HepG2 (cell line): ENCODE measurements around the gene RASSF4. TPM values are rescaled to one million over a fixed set of nuclear protein-coding genes. Genes with fewer than 3 reads are reported as not detected.
A peak's percentile ranks its signal among the peaks of the same experiment; 100 is the strongest.

Experiments
- ATAC-seq: fragments of 200-7000 bp; cut with Tn5 transposase; 3 replicates; pipeline ENCODE4 v1.9.1; 2020; ENCODE audit warnings: mild to moderate bottlenecking, moderate library complexity
- BruUV-seq: library from RNA; stranded (reverse); fragments of 400-500 nt; replicated peaks from 2 replicates; lab custom pipeline; 2021; lab: Mats Ljungman, UMichigan
- CTCF ChIA-PET: fragments of 300-600 bp; formaldehyde crosslinking; extraction: SDS; loops from one replicate; lab custom pipeline; 2021; ENCODE audit warnings: low total read pairs, inconsistent platforms, low intra/inter-chr PET ratio; lab: Yijun Ruan, JAX
- POLR2A ChIA-PET: fragments of 350-600 bp; sonication (Branson Sonifier 250); formaldehyde crosslinking; loops from one replicate; lab custom pipeline; 2020; ENCODE audit warnings: antibody characterized with exemption, inconsistent platforms; lab: Yijun Ruan, JAX
- DNase-seq: peaks from one replicate; pipeline ENCODE4 v3.0.0-alpha.2; 2015; ENCODE audit warnings: low spot score
- FAIRE-seq: peaks from 3 replicates; lab custom pipeline; 2011; peaks lifted over from hg19 to GRCh38; lab: Jason Lieb, UNC
- H2AFZ ChIP-seq: one replicate; pipeline ENCODE4 v1.6.1; 2011; ENCODE audit warnings: low read length, inconsistent platforms
- H3K27ac ChIP-seq: fragments of 300-600 bp; 3 replicates; pipeline ENCODE4 v1.8.0; 2011; ENCODE audit warnings: mixed run types, mild to moderate bottlenecking, mixed read lengths, low read length, inconsistent platforms; ENCODE audit not compliant: insufficient read depth; ENCODE audit errors: extremely low read length
- H3K27me3 ChIP-seq, 2 experiments: fragments of 200-600 bp in 1 of 2; 2 replicates in 1 of 2; 3 replicates in 1 of 2; pipeline versions ENCODE4 v1.6.0 to v1.8.0; 2011; ENCODE audit warnings: low read length in 2 of 2, mild to moderate bottlenecking in 2 of 2, moderate library complexity in 2 of 2, inconsistent platforms in 1 of 2; ENCODE audit not compliant: insufficient read depth in 2 of 2, control insufficient read depth in 1 of 2
- H3K36me3 ChIP-seq, 2 experiments: fragments of 200-600 bp in 1 of 2; replicated peaks in 1 of 2; 2 replicates in 1 of 2; 3 replicates in 1 of 2; pipeline versions ENCODE4 v1.5.1 to v1.8.0; 2011; ENCODE audit warnings: low read length in 2 of 2, inconsistent platforms in 1 of 2; ENCODE audit not compliant: insufficient read depth in 2 of 2, control insufficient read depth in 1 of 2
- H3K4me1 ChIP-seq: 2 replicates; pipeline ENCODE4 v1.5.1; 2012; ENCODE audit warnings: low read length, inconsistent platforms; ENCODE audit not compliant: insufficient read depth
- H3K4me2 ChIP-seq: 2 replicates; pipeline ENCODE4 v1.6.0; 2011; ENCODE audit warnings: low read depth, low read length, inconsistent platforms
- H3K4me3 ChIP-seq, 3 experiments: fragments of 200-600 bp in 1 of 3; sonication (generic), shearing (Covaris generic) in 1 of 3; replicated peaks in 1 of 3; 2 replicates each; pipeline ENCODE4 v1.5.1; 2011 to 2016; ENCODE audit warnings: low read length in 3 of 3, inconsistent platforms in 2 of 3, low read depth in 2 of 3, mild to moderate bottlenecking in 2 of 3, control low read depth in 1 of 3, mixed read lengths in 1 of 3; ENCODE audit not compliant: insufficient read depth in 1 of 3
- H3K79me2 ChIP-seq: one replicate; pipeline ENCODE4 v1.6.1; 2011; ENCODE audit warnings: low read length, inconsistent platforms; ENCODE audit not compliant: insufficient read depth
- H3K9ac ChIP-seq: 2 replicates; pipeline ENCODE4 v1.6.0; 2011; ENCODE audit warnings: mild to moderate bottlenecking, low read depth, low read length, inconsistent platforms; ENCODE audit not compliant: insufficient read depth
- H3K9me3 ChIP-seq: 2 replicates; pipeline ENCODE4 v1.5.1; 2012; ENCODE audit warnings: mild to moderate bottlenecking, low read length
- H4K20me1 ChIP-seq: 2 replicates; pipeline ENCODE4 v1.6.0; 2011; ENCODE audit warnings: inconsistent platforms, mild to moderate bottlenecking, low read length, moderate library complexity; ENCODE audit not compliant: insufficient read depth
- FOSL2 ChIP-seq: sonication (generic); formaldehyde crosslinking; IDR thresholded peaks from 2 replicates; pipeline ENCODE4 v1.4.0; 2020; ENCODE audit warnings: missing genetic modification reagents
- MATR3 ChIP-seq: sonication (generic); formaldehyde crosslinking; IDR thresholded peaks from 2 replicates; pipeline ENCODE4 v1.4.0; 2020; ENCODE audit warnings: missing genetic modification reagents
- RBM22 ChIP-seq: fragments of 200-400 bp; formaldehyde crosslinking; optimal IDR thresholded peaks from 2 replicates; pipeline ENCODE3; 2017; ENCODE audit warnings: mild to moderate bottlenecking, low read length, moderate library complexity
- RCOR2 ChIP-seq: IDR thresholded peaks from 2 replicates; pipeline ENCODE4 v1.6.1; 2016; ENCODE audit warnings: missing biosample characterization, missing genetic modification reagents
- STAT5B ChIP-seq: sonication (generic); formaldehyde crosslinking; IDR thresholded peaks from 2 replicates; pipeline ENCODE4 v1.4.0; 2020; ENCODE audit warnings: missing genetic modification reagents
- TCF7 ChIP-seq: sonication (generic); IDR thresholded peaks from 2 replicates; pipeline ENCODE4 v1.6.1; 2016; ENCODE audit warnings: antibody characterized with exemption, low read depth
- ZFP41 ChIP-seq: sonication (generic); formaldehyde crosslinking; IDR thresholded peaks from 2 replicates; pipeline ENCODE4 v1.4.0; 2020; ENCODE audit warnings: mild to moderate bottlenecking, missing genetic modification reagents, borderline replicate concordance
- ZKSCAN8 ChIP-seq: IDR thresholded peaks from 2 replicates; pipeline ENCODE4 v1.6.1; 2016; ENCODE audit warnings: borderline replicate concordance, missing genetic modification reagents, missing compliant biosample characterization
- ZNF256 ChIP-seq: sonication (generic); formaldehyde crosslinking; conservative IDR thresholded peaks from 2 replicates; pipeline ENCODE4 v1.4.0; 2020; ENCODE audit warnings: missing genetic modification reagents
- ZNF615 ChIP-seq: sonication (generic); formaldehyde crosslinking; IDR thresholded peaks from 2 replicates; pipeline ENCODE4 v1.5.0; 2020; ENCODE audit warnings: mild to moderate bottlenecking, missing genetic modification reagents, borderline replicate concordance
- ZNF768 ChIP-seq: sonication (generic); formaldehyde crosslinking; IDR thresholded peaks from 2 replicates; pipeline ENCODE4 v1.4.0; 2020; ENCODE audit warnings: missing genetic modification reagents
- ZNF83 ChIP-seq: sonication (generic); formaldehyde crosslinking; IDR thresholded peaks from 2 replicates; pipeline ENCODE4 v1.4.0; 2020; ENCODE audit warnings: missing genetic modification reagents, mild to moderate bottlenecking, borderline replicate concordance
- WGBS: methylation state at CpG from one replicate; pipeline ENCODE4 v1.1.6; 2017; ENCODE audit warnings: low lambda C conversion rate; 5-methylcytosine and 5-hydroxymethylcytosine counted together
- in situ Hi-C: cut with HindIII; loops from 2 replicates; pipeline ENCODE4 v1.10.0; 2017; ENCODE audit warnings: low pct_unique_long_range_greater_than_20kb; ENCODE audit not compliant: extremely low pct_ligation_motif_present
- intact Hi-C: fragments of 100-400 bp; cut with micrococcal nuclease; formaldehyde crosslinking; loops from one replicate; pipeline ENCODE4 v1.10.0; 2022; ENCODE audit not compliant: unreplicated experiment
- polyA plus RNA-seq, 8 experiments: library from polyadenylated mRNA; depleted of rRNA in 3 of 8; stranded (reverse) in 7 of 8; unstranded in 1 of 8; fragments of >200 nt; fragmentation: Illumina TruSeq in 4 of 8; extraction: Trizol in 4 of 8; gene quantifications; 2 replicates each; pipeline versions ENCODE4 v1.2.1 to v1.2.3, GENCODE V29; 2011 to 2016; ENCODE audit warnings: low read depth in 4 of 8, missing spikeins in 1 of 8, mixed read lengths in 1 of 8; ENCODE audit not compliant: insufficient read depth in 1 of 8
- total RNA-seq, 5 experiments: library from RNA; depleted of rRNA; stranded (reverse); fragments of >200 nt; fragmentation: Illumina TruSeq; extraction: Trizol; gene quantifications; 2 replicates each; pipeline ENCODE4 v1.2.3, GENCODE V29; 2016; ENCODE audit warnings: low read depth in 1 of 5
- TF ChIP-seq, protein P1 (sequence below), 2 experiments: IDR thresholded peaks; 2 replicates each; pipeline ENCODE4 v1.6.1; 2011 to 2012; ENCODE audit warnings: low read length in 2 of 2, borderline replicate concordance in 1 of 2, low read depth in 1 of 2, mild to moderate bottlenecking in 1 of 2, moderate library complexity in 1 of 2
- TF ChIP-seq, protein P2 (sequence below): sonication (generic); formaldehyde crosslinking; IDR thresholded peaks from 2 replicates; pipeline ENCODE4 v1.4.0; 2020; ENCODE audit warnings: missing genetic modification reagents, mild to moderate bottlenecking, borderline replicate concordance
- TF ChIP-seq, protein P3 (sequence below): sonication (generic); formaldehyde crosslinking; IDR thresholded peaks from 2 replicates; pipeline ENCODE4 v1.5.0; 2020; ENCODE audit warnings: missing genetic modification reagents, mild to moderate bottlenecking, borderline replicate concordance
- TF ChIP-seq, protein P4 (sequence below): sonication (generic); formaldehyde crosslinking; IDR thresholded peaks from 2 replicates; pipeline ENCODE4 v1.4.0; 2020; ENCODE audit warnings: mild to moderate bottlenecking, missing genetic modification reagents

RASSF4 gene
- total and polyA plus RNA-seq, 2 of the 13 experiments (the other 11 are each of a cell fraction or from before 2014, with no cell fraction given): 34.0 to 51.7 TPM

DNA sequence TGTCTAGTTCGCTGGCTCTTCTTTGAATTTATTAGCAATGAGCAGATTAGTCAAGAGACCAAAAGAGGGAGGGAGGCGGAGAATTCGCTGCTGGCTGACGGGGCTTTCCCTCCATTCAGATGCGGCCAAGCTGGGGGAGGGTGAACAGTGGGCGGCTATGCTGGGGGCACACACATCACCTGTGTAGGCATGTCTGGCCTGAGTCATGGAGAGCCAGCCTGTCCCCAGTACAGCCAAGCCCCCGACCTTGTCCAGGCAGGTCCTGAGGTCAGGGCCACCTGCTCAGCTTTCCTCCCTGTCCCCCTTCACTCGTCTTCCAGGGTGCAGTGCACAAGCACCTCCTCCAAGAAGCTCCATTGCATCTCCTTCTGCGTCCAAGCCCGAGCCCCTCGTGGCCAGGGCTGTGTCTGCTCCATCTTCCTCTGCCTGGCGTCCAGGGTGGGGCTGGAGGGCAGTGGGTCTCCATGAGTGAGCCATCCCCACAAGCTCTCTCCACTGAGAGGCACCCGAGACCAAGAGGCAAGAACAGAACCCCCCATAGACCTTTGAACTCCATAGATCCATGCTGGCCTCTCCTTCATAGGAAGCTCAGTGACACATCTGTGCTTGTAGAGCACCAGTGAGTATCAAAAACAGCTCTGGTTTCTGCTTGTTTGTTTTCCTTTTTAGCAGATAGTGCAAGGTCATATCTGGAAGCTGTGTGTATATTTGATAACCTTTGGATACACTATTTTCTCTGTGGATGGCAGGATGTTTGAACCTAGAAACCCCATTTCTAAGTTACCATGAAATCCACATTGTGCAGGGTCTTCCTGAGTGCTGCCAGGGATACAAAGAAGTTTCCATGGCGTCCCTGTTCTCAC lies 20.9 kb downstream of the RASSF4 start:
- CTCF ChIA-PET: no interaction called here
- H3K36me3 ChIP-seq: peaks cover 3 to 44% of the 10 kb centered on the region in 2 experiments; a peak in 3 of 5 replicates
- H3K9ac ChIP-seq: peak overlapping the region; percentile 72
- peak overlapping the region in 2 of 3 experiments; percentile 12 to 89; a peak in 3 of 6 replicates for H3K4me3 ChIP-seq
- H3K79me2 ChIP-seq: peaks cover 33% of the 10 kb centered on the region
- peak; percentile 97 for DNase-seq
- 25% methylated on average over 10 of the region's 14 CpGs for WGBS
- H3K9me3 ChIP-seq: no peaks in the 10 kb centered on the region
- H2AFZ ChIP-seq: no peak overlapping the region
- BruUV-seq: no TSS peak
- H3K4me1 ChIP-seq: peaks cover 72% of the 10 kb centered on the region
- intact Hi-C loops: loop anchor here (1.0 kb wide), 1 partner anchor 16 kb away; no protein-coding TSS in a partner anchor
- peaks cover 30% of the 10 kb centered on the region for H4K20me1 ChIP-seq
- POLR2A ChIA-PET: interaction anchor here (0.9 to 12.6 kb wide), 14 partner anchors 10 to 1560 kb away, joined by 3 to 863 read pairs (median 6); partner anchors contain the start of genes RASSF4, TMEM72 and ZNF22
- peak overlapping the region; percentile 90 for H3K4me2 ChIP-seq
- FAIRE-seq: peak; percentile 96
- in situ Hi-C loops: no loop called here
- ATAC-seq: peak; percentile 59
- H3K27me3 ChIP-seq: no peaks in the 10 kb centered on the region; a peak in 1 of 5 replicates
- peak overlapping the region; percentile 97 for H3K27ac ChIP-seq
- TF ChIP-seq RBM22 (no peak), RCOR2 (CRISPR knock-in tag) (peak; percentile 62), STAT5B (CRISPR knock-in tag) (no peak), MATR3 (CRISPR knock-in tag) (no peak), ZNF83 (no peak), ZFP41 (no peak), ZKSCAN8 (CRISPR knock-in tag) (peak; percentile 34; the same call in 1 of the 2 replicates), TCF7 (peak; percentile 73), ZNF256 (CRISPR knock-in tag) (no peak), FOSL2 (peak; percentile 44), ZNF768 (CRISPR knock-in tag) (no peak), ZNF615 (CRISPR knock-in tag) (no peak)
- TF ChIP-seq, protein P1, sequence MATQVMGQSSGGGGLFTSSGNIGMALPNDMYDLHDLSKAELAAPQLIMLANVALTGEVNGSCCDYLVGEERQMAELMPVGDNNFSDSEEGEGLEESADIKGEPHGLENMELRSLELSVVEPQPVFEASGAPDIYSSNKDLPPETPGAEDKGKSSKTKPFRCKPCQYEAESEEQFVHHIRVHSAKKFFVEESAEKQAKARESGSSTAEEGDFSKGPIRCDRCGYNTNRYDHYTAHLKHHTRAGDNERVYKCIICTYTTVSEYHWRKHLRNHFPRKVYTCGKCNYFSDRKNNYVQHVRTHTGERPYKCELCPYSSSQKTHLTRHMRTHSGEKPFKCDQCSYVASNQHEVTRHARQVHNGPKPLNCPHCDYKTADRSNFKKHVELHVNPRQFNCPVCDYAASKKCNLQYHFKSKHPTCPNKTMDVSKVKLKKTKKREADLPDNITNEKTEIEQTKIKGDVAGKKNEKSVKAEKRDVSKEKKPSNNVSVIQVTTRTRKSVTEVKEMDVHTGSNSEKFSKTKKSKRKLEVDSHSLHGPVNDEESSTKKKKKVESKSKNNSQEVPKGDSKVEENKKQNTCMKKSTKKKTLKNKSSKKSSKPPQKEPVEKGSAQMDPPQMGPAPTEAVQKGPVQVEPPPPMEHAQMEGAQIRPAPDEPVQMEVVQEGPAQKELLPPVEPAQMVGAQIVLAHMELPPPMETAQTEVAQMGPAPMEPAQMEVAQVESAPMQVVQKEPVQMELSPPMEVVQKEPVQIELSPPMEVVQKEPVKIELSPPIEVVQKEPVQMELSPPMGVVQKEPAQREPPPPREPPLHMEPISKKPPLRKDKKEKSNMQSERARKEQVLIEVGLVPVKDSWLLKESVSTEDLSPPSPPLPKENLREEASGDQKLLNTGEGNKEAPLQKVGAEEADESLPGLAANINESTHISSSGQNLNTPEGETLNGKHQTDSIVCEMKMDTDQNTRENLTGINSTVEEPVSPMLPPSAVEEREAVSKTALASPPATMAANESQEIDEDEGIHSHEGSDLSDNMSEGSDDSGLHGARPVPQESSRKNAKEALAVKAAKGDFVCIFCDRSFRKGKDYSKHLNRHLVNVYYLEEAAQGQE (IDR thresholded peaks at IDR 0.05; ENCODE audit: borderline replicate concordance in 1 of 2, low read depth in 1 of 2, low read length in 2 of 2): peak in 1 of 2 experiments; percentile 35; a peak in 1 of 4 replicates
- TF ChIP-seq, protein P2, sequence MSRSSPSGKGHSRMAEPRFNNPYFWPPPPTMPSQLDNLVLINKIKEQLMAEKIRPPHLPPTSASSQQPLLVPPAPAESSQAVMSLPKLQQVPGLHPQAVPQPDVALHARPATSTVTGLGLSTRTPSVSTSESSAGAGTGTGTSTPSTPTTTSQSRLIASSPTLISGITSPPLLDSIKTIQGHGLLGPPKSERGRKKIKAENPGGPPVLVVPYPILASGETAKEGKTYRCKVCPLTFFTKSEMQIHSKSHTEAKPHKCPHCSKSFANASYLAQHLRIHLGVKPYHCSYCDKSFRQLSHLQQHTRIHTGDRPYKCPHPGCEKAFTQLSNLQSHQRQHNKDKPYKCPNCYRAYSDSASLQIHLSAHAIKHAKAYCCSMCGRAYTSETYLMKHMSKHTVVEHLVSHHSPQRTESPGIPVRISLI: 0 out of 2 replicates have a peak, but pooled peaks have one; percentile 41
- TF ChIP-seq, protein P3, sequence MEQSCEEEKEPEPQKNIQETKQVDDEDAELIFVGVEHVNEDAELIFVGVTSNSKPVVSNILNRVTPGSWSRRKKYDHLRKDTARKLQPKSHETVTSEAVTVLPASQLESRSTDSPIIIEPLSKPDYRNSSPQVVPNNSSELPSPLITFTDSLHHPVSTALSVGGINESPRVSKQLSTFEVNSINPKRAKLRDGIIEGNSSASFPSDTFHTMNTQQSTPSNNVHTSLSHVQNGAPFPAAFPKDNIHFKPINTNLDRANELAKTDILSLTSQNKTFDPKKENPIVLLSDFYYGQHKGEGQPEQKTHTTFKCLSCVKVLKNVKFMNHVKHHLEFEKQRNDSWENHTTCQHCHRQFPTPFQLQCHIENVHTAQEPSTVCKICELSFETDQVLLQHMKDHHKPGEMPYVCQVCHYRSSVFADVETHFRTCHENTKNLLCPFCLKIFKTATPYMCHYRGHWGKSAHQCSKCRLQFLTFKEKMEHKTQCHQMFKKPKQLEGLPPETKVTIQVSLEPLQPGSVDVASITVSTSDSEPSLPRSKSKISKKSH: peak; percentile 48; the same call in 1 of the 2 replicates
- TF ChIP-seq, protein P4, sequence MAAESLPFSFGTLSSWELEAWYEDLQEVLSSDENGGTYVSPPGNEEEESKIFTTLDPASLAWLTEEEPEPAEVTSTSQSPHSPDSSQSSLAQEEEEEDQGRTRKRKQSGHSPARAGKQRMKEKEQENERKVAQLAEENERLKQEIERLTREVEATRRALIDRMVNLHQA (CRISPR knock-in tag): no peak
